COLO668 (cell line): Measurements from ENCODE around the gene SNX13.
"Not testable (repeated sequence)": the region's sequence is repeated elsewhere in the genome, so short reads cannot be mapped to it uniquely, and the experiment has no call there.

Experiments used
- DNase-seq: peaks from one replicate; lab custom pipeline; 2025; ENCODE audit not compliant: unreplicated experiment; lab: John Stamatoyannopoulos, UW

SNX13 gene

GRCh38 chr7:17852361-17852760 is 87.9 kb downstream of the SNX13 start:
- DNase-seq = no peak

DNA sequence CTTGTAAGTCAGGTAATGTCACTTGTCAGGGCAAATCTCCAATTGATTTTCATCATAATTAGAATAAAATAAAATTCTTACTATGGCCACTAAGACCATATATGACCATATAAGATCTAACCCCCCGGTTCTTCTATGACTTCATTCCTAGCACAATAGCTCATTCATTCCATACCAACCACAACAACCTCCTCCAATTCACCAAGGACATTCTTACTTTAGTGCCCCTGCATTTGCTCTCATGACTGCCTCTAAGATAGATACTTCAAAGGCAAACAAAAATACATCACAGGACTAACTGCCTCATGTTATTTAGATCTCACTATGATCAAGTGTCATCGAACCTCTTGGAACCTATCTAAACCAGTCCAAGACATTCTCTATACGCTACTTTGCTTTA is 90.8 kb downstream of the SNX13 start:
- DNase-seq = no peak

GRCh38 chr7:17848516-17848915 is 91.8 kb downstream of the SNX13 start:
- DNase-seq = no peak

DNA sequence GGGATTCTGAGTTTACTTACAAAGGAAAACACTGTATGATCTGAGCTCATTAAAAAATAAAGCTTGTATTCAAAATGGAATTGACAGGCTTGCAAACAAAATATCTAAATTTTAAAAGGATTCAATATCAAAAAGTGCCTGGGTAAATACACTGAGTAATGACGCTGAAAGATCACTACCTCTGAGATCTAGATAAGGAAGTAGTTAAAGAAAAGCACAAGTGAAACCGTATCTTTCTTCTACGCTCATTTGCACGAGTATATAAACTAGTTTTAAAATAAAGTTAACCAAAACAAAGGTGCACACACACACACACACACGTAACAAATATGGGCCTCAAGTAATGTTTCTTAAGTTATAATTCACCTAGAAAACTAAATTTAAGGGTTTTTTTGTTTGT is 93.4 kb downstream of the SNX13 start:
- DNase-seq = no peak

DNA sequence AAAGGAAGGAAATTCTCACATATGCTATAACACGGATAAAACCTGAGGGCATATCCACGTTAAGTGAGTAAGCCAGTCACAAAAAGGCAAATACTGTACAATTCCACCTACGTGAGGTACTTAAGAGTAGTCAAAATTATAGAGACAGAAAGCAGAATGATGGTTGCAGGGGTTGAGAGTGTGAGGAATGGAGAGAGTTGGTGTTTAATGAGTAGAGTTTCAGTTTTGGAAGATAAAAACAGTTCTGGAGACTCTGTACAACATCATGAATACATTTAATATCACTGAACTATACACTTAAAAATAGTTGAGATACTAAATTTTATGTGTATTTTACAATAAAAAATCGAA is 95.1 kb downstream of the SNX13 start:
- no peak for DNase-seq

GRCh38 chr7:17844514-17845196 is 95.6 kb downstream of the SNX13 start:
- DNase-seq = no peak

GRCh38 chr7:17844022-17844421 is 96.3 kb downstream of the SNX13 start:
- DNase-seq = no peak

- no peak for DNase-seq
Measured at GRCh38 chr7:17843041-17843440, 97.3 kb downstream of the SNX13 start.

DNA sequence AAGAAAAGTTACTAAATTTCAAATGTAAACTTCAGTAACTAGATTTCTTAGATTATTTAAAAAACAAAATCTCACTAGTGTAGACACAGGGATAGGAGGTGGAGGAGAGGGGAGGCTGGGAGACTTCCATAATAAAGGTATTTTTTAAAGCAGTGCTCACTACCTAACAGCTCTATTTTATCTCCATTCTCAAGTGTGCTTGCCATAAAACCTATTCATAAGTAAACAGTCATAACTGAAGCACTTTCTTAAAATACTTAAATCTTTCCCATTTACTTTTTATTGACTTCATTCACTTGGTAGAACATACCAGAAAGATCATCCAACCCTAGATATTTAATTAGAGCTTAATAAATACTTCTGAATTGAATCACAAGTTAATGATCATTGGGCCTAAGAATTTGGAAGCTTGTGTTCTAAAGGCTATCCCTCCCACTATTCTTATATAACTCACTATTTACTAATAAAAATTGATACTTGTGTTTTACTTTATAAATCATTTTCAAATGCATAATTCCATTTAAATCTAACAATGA is 107.4 kb downstream of the SNX13 start:
- DNase-seq = no peak

DNA sequence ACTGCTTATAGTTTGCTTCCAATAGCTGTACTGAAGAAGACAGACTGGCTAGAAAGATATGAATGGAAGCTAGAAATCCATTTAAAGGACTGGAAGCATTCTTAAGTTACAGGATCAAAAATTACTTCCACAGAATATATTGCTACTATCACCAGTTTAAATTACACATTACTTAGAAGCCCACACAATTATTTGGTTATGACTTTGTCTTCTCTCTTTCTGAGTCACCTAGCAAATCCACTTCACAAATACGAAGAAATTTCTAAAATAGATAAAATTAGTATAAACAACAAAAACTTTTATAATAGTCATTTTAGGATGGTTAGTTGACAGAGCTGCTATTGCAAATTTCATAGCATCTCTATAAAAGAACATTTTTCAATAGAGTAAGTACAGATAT is 108.1 kb downstream of the SNX13 start:
- DNase-seq = no peak

GRCh38 chr7:17830206-17830605 is 110.1 kb downstream of the SNX13 start:
- DNase-seq = no peak

DNA sequence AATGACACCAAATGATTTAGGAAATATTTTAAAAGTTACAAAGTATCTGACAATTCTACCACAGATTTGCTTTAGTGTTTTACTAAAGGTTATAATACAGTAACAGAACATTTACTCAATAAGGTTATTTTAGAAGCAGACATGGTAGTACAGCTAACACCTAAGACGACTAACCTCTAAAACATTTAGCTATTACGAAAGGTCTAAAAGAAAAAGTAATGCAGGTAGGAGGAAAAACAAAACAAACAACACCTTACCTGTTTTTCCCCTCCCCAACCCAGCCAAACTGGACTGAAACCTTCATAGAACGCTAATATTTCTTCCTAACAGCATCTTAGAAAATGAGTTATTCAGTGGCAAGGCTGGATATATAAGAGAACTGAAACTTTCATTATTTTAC is 111.3 kb downstream of the SNX13 start:
- DNase-seq = no peak

DNA sequence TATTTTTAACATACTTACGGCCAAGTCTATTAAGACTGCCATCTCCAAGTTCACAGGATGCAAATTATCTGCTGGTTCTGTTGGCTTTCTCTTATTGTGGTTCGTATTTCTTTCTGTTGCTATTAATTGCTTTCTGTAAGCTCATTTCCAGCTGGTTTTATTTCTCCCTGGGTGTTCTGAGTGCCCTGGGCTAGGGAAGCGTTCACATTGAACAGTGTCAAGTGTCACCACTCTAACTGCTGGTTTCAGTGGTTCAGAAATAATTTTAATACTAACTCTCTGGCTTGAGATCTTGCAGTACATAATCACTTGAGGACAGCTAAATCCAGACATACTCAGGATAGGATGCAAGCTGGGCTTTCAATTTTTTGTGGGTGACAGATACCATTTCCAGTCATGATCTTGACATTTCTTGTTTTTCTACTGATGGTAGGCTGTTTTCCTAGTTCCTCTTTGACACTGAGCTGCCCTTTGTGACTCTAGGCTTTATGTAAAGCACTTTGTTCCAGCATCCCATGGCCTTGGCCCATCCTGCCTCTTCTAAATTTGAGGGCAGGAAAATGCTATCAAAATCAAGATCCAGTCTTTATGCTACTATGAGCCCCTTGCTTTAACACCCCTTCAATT is 117.6 kb downstream of the SNX13 start:
- DNase-seq = no peak

DNA sequence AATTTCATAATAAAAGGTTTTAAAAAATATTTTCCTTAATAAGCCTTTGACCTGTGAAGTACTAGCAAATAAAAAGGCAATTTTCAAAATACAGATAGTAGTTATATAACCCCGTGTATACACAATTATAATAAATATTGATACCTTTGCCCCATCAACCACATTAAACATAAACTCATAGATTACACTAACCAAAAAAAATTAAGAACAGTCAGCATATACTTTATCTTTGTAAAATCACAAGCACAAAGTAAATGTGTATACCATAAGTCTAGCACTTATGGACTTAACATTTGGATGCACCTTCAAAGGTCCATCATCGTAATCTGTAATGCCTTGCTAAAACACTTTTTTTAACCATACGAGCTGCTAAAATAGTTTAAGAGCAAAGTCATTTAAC is 123.4 kb downstream of the SNX13 start:
- DNase-seq = no peak

- DNase-seq = no peak
Measured at GRCh38 chr7:17815318-17815717, 125.0 kb downstream of the SNX13 start.

DNA sequence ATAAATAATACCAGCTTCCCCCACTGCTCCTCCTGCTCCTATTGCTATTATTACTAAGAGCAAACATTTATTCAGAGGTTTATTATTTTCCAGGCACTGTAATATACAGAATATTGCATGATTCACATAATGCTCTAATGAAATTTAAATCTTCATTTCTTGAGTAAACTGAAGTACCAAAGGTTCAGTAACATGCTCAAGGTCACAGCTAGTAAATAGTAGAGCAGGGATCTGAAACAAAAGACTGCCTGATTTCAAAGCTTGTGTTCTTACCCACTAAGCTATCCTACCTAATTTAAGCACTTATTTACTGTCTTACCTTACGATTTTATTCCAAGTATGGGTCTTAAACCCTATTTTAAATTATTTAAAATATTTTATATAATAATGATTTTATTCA is 126.2 kb downstream of the SNX13 start:
- no peak for DNase-seq

DNA sequence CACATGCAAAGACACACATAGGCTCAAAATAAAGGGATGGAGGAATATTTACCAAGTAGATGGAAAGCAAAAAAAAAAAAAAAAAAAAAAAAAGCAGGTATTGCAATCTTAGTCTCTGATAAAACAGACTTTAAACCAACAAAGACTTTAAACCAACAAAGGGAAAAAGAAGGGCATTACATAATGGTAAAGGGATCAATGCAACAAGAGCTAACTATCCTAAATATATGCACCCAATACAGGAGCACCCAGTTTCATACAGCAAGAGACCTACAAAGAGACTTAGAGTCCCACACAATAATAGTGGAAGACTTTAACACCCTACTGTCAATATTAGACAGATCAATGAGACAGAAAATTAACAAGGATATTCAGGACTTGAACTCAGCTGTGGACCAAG is 131.1 kb downstream of the SNX13 start:
- not testable (repeated sequence) for DNase-seq

GRCh38 chr7:17807242-17807641 is 133.1 kb downstream of the SNX13 start:
- no peak for DNase-seq

GRCh38 chr7:17806631-17807030 is 133.7 kb downstream of the SNX13 start:
- DNase-seq = no peak

- DNase-seq = no peak
Measured at GRCh38 chr7:17802056-17802455, 138.2 kb downstream of the SNX13 start.

DNA sequence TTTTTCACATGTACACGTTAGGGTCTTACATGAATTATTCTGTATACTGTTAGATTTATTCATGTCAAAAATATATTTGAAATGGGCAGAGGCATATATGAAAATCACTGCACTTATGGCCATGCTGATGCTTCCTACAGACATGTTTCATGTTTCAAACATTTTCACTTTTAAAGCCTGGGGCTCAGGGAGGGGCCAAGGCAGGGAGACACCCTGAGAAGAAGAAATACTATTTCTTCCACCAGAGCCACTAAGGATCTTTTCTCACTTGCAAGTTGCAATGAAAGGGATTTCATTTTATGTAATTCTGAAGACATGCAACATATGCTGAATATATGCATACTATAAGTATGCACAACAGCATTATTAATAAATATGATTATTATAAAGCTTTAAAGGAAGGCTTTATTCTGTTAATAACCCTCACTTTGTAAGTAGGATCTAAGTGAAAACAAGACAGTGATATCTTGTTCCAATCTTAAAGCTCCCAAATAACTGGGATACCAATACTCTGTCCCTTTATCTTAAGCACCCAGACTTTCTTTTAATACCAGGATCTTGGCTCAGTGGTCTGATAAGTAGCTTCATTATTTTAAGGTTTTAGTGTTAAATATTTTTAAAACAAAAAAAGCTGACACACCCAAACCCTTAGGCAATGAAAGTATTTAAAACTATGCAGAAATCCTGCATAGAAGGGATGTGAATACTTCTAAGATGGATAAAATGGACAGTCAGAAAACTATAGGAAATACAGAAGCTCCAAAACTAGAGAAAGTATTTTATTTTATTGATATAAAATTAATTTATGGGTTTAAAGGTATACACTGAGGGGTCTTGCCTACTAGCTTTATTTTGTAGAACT is 148.0 kb downstream of the SNX13 start:
- DNase-seq = no peak

DNA sequence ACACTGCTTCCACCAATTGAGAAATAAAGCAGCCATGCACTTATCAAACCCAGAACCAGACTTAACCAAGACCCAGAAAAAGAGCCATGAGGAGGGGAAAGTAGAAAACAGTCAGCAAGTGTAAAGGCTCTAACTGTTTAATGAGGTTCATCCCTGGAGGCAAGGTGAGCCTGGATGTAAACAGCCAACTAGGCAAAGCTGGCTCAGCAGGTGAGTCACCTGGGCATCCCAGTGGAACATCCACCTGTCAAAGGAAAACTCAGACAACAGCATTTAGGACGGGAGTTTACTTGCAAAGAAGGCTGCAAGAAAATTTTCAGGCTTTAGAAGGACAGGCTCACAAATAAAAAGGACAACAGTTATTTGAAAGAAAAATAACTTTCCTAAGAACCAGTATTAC is 153.0 kb downstream of the SNX13 start:
- DNase-seq = peak; percentile 27
